GM12872 (cell line): ENCODE data around the gene HHLA2.

Experiments
- CTCF ChIP-seq: IDR thresholded peaks from 3 replicates; pipeline ENCODE4 v1.5.1; 2011; ENCODE audit warnings: low read depth, mild to moderate bottlenecking, low read length, moderate library complexity; ENCODE audit not compliant: insufficient read depth

The HHLA2 gene

GRCh38 chr3:108403686-108404345, 107.5 kb downstream of the HHLA2 start:
- TF ChIP-seq CTCF: no peak

- no peak for TF ChIP-seq CTCF
Measured at GRCh38 chr3:108404368-108404767, 108.0 kb downstream of the HHLA2 start.

- TF ChIP-seq CTCF: no peak
Measured at GRCh38 chr3:108406063-108406660, 109.8 kb downstream of the HHLA2 start.

GRCh38 chr3:108406661-108407206, 110.4 kb downstream of the HHLA2 start:
- peak; percentile 80 for TF ChIP-seq CTCF

GRCh38 chr3:108407886-108408285, 111.5 kb downstream of the HHLA2 start:
- TF ChIP-seq CTCF: no peak

GRCh38 chr3:108408883-108409799, 112.8 kb downstream of the HHLA2 start:
- no peak for TF ChIP-seq CTCF

- TF ChIP-seq CTCF: no peak
Measured at GRCh38 chr3:108409800-108410178, 113.4 kb downstream of the HHLA2 start.
